GM18499 (cell line): ENCODE results near the gene C11orf91.
"Not testable (repeated sequence)": the region's sequence is repeated elsewhere in the genome, so short reads cannot be mapped to it uniquely, and the experiment has no call there.

Source experiments
- ATAC-seq: cut with Tn5 transposase; IDR thresholded peaks from one replicate; pipeline ENCODE4 v1.9.1; 2021; ENCODE audit warnings: moderate number of reproducible peaks; ENCODE audit not compliant: insufficient read depth, unreplicated experiment

Gene C11orf91

GRCh38 chr11:33722590-33723234 is 22.1 kb upstream of the C11orf91 start:
- peak; percentile 92 for ATAC-seq

GRCh38 chr11:33721984-33722383 is 21.4 kb upstream of the C11orf91 start:
- ATAC-seq = no peak

GRCh38 chr11:33721426-33721825 is 20.8 kb upstream of the C11orf91 start:
- no peak for ATAC-seq

GRCh38 chr11:33719587-33719986 is 19.0 kb upstream of the C11orf91 start:
- no peak for ATAC-seq

- no peak for ATAC-seq
These were observed 17.8 kb upstream of the C11orf91 start for GRCh38 chr11:33718440-33718839.

- no peak for ATAC-seq
These were observed 15.6 kb upstream of the C11orf91 start for GRCh38 chr11:33716243-33716642.

GRCh38 chr11:33713856-33714398 is 13.3 kb upstream of the C11orf91 start:
- no peak for ATAC-seq

GRCh38 chr11:33713151-33713855 is 12.7 kb upstream of the C11orf91 start:
- no peak for ATAC-seq

GRCh38 chr11:33712436-33712835 is 11.8 kb upstream of the C11orf91 start:
- ATAC-seq = no peak

GRCh38 chr11:33709466-33709865 is 8.8 kb upstream of the C11orf91 start:
- no peak for ATAC-seq

GRCh38 chr11:33708985-33709384 is 8.4 kb upstream of the C11orf91 start:
- ATAC-seq = no peak

- not testable (repeated sequence) for ATAC-seq
These were observed 7.2 kb upstream of the C11orf91 start for GRCh38 chr11:33707831-33708230.

- no peak for ATAC-seq
These were observed 6.3 kb upstream of the C11orf91 start for GRCh38 chr11:33706966-33707365.

- no peak for ATAC-seq
These were observed 5.9 kb upstream of the C11orf91 start for GRCh38 chr11:33706546-33706945.

- ATAC-seq = no peak
These were observed 3.8 kb upstream of the C11orf91 start for GRCh38 chr11:33704240-33705002.

GRCh38 chr11:33703788-33704187 is 3.2 kb upstream of the C11orf91 start:
- no peak for ATAC-seq

- ATAC-seq = no peak
These were observed 2.6 kb upstream of the C11orf91 start for GRCh38 chr11:33703234-33703633.

- no peak for ATAC-seq
These were observed 940 bp upstream of the C11orf91 start for GRCh38 chr11:33701302-33702230.

GRCh38 chr11:33700063-33700501 is 544 bp downstream of the C11orf91 start:
- ATAC-seq = no peak

GRCh38 chr11:33699515-33700062 is 1.0 kb downstream of the C11orf91 start:
- no peak for ATAC-seq
